Ramos (cell line): Measurements from ENCODE around the gene PRPF39.

Experiments used
- in situ Hi-C: fragments of 300-500 bp; cut with MboI; formaldehyde crosslinking; loops from one replicate; pipeline ENCODE4 v1.14.3; 2022; ENCODE audit warnings: low sequenced_read_pairs; ENCODE audit not compliant: unreplicated experiment

PRPF39 gene, protein sequence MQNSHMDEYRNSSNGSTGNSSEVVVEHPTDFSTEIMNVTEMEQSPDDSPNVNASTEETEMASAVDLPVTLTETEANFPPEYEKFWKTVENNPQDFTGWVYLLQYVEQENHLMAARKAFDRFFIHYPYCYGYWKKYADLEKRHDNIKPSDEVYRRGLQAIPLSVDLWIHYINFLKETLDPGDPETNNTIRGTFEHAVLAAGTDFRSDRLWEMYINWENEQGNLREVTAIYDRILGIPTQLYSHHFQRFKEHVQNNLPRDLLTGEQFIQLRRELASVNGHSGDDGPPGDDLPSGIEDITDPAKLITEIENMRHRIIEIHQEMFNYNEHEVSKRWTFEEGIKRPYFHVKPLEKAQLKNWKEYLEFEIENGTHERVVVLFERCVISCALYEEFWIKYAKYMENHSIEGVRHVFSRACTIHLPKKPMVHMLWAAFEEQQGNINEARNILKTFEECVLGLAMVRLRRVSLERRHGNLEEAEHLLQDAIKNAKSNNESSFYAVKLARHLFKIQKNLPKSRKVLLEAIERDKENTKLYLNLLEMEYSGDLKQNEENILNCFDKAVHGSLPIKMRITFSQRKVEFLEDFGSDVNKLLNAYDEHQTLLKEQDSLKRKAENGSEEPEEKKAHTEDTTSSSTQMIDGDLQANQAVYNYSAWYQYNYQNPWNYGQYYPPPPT

DNA sequence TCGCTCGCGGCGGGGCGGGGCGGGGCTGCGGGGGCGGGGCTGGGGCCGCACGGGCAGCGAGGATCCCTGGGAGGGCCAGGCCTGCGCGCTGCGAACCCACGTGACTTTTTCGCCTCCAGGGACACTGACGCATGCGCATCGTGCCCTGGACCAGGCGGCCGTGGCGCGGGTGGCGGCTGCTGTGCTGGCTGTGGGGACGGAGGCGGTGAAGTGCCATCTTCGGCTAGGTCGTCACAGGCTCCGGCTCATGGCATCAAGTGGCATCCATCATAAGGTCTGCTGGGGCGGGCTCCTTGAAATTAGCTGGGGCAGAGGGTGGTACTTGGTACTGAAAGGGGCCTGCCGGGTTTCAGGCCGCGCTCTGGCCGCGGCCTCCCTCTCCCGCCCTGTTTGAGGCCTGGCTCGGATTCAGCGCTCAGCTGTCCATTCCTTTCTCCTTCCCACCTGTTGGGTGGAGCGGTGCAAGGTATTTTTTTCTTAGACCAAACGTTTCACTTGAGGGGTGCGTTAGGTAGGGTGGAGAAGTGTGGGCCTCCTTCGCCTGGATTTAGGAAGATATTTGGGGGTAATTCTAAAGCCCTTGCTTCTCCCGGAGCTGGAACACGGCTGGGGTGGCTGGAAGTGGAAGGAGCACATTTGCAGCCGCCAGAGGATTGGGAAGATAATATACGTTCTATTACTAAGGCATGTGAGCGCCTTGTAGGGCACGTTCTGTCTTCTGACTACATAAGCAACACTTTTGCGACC, at the start of gene PRPF39:
TSS of gene PRPF39 (plus strand) at position 141 of the 747 bp plus-strand sequence. CDS start 11,124 bp downstream, outside the sequence.
- in situ Hi-C loops = no loop called here

DNA sequence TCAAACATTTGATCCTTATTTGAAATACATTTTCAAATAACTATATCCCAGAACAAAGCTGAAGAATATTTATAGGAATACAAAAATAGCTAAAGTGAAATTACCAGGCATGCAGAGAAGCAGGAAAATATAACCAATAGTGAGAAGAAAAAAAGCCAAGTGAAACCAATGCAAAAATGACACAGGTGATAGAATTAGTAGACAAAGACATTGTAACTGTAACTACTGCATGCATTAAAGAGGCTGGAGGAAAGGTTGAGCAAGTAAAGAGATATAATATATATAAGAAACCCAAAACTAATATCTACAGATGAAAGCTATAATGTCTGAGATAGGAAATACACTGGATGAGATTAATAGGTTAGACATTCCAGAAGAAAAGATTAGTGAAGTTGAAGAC, 49.2 kb upstream of the PRPF39 start:
- in situ Hi-C loops = no loop called here

DNA sequence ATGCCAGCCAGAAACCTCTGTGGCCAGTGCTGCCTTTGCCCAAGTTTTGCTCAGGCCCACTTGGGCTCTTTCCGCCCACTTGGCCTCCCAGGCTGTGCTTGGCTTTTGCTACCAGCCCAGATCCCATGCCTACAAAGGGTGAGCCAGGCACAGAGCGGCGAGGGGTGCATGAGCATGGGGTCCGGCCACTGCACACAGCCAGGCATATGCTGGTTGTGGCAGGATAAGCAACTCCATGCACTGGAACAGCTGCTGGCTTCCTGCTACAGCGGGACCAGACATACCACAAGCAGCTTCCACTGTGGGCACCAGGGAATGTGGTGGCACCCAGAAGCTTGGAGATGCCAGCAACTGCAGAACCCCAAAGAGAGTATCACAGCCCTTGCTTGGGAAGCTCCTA, 45.7 kb upstream of the PRPF39 start:
- in situ Hi-C loops = no loop called here

DNA sequence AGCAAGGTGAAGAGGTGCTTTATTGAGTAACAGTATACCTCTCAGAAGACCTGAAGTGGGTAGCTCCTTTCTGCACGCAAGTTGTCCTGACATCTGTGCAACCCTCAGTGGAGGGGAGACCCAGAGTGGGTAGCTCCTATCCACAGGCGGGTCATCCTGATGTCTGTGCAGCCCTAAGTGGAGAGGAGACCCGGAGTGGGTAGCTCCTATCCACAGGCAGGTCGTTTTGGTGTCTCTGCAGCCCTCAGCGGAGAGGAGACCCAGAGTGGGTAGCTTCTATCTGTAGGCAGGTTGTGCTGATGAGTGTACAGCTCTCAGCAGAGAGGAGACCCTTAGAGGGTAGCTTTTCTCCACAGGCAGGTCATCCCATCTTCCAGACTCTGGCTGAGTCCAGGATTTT, 45.1 kb upstream of the PRPF39 start:
- in situ Hi-C loops = no loop called here

DNA sequence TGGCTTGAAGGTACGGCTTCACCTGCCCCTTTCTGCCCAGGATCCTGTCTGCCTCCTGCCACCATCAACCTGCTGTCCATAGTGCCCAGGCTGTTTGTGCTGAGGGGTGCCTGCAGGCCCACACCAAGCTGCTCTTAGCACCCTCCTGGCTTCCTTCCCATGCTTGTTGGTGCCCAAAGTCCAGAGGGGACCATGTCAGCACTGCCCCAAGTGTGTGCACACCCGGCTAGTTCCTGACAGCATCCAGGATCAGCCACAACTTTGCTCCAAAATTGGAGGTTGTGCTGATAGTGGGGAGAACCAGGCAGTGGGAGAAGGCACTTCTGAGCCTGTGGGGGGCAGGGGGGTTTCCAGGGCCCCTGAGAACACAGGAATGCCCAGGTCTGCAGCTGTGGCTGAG, 44.5 kb upstream of the PRPF39 start:
- in situ Hi-C loops = no loop called here

DNA sequence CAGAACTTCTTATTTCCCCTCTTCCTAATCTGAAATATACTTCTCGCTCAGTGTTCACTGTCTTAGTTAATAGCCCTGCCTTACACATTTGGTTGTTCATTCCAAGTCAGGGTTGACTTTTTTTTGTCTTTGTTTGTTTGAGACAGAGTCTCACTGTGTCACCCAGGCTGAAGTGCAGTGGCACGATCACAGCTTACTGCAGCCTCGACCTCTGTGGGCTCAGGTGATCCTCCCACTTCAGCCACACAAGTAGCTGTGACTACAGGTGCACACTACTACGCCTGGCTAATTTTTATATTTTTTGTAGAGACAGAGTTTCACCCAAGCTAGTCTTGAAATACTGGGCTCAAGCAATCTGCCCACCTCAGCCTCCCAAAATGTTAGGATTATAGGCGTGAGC, 42.3 kb upstream of the PRPF39 start:
- in situ Hi-C loops = no loop called here

DNA sequence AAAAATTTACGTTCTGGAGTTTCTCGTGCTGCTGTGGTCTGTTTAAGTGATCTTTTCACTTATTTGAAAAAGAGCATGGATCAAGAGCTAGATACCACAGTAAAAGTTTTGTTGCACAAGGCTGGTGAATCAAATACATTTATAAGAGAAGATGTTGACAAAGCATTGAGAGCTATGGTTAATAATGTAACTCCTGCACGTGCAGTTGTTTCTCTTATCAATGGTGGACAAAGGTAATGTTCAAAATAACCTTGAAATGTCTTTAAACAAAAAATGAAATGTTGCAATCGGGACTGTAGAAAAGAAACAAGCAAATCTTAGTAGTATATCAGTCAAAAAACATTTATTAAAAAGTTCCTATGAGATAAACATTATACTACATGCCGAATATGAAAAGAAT, 39.3 kb upstream of the PRPF39 start:
- in situ Hi-C loops = no loop called here

DNA sequence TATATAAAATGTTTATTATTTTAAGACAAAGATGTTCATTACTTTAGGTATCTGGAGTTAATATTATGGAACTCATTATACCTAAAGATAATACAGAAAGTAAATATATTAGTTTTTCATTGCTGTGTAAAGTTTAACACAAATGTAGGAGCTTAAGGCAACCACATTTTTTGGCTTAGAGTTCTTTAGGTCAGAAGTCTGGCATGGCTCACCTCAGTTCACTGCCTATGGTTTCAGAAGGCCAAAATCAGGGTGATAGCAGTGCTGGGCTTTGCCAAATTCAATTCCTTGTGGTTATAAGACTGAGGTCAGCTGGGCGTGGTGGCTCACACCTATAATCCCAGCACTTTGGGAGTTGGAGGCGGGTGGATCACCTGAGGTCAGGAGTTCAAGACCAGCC, 35.5 kb upstream of the PRPF39 start:
- in situ Hi-C loops = no loop called here

DNA sequence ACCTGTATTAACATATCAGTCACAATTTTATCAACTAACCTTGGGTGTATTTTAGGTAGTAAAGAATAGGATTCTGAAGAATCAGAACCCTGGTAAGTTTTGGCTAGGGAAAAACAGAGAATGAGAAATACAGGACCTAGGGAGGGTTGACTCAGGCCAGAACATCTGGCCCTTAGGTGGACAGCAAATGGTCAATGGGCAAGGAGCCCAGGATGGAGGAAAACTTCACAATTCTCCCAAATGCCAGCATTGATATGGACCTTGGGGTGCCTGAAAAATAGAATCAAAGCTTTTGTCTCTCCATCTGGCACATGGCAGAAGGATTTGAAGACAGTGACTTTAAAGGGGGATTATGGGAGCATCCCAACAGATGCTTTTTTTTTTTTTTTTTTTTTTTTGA, 32.7 kb upstream of the PRPF39 start:
- in situ Hi-C loops = no loop called here

DNA sequence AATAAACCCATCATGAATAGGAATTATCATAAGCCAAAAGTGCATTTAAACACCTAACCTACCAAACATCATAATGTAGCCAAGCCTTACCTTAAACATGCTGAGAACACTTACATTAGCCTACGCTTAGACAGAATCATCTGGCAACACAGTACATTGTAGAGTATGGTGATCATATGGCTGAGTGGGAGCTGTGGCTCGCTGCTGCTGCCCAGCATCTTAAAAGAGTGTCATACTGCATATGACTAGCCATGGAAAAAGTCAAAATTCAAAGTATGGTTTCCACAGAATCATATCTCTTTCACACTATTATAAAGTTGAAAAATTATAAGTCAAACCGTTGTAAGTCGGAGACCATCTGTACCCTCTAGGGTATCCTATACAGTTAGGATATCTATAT, 32.0 kb upstream of the PRPF39 start:
- in situ Hi-C loops = no loop called here

DNA sequence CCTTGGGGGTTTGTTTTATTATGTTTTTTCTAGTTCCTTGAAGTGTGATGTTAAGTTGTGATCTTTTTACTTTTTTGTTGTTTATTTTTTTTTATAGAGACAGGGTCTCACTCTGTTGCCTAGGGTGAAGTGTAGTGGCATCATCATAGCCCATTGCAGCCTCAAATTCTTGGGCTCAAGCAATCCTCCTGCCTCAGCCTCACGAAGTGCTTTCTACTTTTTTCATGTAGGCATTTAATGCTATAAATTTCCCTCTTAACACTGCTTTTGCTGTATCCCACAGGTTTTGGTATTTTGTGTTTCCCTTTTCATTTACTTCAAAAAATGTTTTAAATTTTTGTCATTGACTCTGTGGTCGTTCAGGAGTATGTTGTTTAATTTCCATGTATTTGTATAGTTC, 26.6 kb upstream of the PRPF39 start:
- in situ Hi-C loops = no loop called here

DNA sequence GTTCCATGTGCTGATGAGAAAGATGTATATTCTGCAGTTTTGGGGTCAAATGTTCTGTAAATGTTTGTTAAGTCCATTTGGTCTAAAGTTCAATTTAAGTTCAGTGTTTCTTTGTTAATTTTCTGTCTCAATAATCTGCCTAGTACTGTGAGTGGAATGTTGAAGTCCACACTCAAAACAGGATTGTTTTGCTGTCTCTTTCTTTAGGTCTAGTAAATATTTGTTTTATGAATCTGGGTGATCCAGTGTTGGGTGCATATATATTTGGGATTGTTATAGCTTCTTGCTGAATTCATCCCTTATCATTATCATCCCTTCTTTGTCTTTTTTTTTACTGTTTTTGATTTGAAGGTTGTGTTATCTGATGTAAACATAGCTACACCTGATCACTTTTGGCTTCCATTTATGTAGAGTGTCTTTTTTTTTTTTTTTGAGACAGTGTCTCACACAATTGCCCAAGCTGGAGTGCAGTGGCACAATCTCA, 26.0 kb upstream of the PRPF39 start:
- in situ Hi-C loops = no loop called here

DNA sequence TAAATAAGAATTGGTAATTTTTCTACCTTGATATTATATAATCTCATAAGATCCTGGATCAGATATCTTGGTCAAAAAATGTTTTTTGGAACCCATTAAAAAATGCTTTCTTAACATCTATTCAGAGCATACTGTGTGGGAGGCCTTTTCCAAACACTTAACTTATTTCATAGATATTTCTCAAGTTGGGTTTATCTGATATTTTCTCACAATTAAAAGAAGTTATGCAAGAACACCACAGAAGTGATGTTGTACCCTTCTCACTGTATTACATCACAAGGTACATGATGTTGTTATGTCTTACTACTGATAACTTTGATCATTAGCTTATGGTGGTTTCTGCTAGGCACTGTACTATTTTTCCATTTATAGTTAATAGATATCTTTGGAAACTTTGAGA, 23.4 kb upstream of the PRPF39 start:
- in situ Hi-C loops = no loop called here

DNA sequence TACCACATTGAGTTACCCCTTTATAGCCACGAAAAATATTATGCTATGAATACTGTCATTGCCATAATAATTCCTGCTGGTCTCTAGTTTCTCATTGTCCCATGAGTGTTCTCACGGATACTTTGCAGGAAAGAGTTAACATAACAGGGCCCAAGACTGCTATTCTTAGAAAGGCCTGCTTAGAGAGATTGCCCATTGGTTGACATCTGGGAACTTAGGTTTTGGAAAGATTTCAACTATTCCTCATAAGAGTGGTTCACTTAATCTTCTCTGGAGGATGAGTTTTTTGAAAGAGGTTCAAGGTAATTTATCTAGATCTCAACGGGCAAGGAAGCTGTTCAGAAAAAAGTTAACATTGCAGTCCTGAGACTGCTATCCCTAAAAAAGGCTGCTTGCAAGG, 18.4 kb upstream of the PRPF39 start:
- in situ Hi-C loops = no loop called here

DNA sequence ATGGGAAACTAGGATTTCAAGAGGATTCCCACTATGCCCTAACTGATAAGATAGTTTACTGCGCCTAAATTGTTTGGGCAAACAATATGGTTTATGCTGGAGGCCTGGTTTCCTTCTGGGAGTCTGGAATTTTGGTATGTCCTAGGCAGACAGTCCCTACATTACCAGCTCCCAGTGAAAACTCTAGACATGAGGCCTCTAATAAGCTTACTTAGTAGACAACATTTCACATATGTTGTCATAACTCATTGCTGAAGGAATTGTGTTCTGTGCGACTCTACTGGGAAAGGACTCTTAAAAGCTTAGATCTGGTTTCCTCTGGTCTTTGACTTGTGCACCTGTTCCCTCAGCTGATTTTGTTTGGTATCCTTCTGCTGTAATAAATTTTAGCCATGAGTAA, 18.0 kb upstream of the PRPF39 start:
- in situ Hi-C loops = no loop called here

DNA sequence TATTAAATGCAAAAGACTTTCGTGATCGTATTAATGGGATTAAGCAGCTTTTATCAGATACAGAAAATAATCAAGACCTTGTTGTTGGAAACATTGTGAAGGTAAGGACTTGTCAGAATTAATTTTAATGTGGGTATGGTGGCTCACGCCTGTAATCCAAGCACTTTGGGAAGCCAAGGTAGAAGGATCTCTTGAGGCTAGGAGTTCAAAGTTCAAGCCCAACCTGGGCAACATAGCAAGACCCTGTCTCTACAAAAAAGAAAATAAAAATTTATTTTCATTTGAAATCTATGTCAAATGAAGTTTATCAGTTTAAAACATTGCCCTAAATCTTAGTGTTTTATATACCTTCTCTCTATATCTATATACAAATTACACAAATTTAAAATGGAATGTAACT, 17.2 kb upstream of the PRPF39 start:
- in situ Hi-C loops = no loop called here

DNA sequence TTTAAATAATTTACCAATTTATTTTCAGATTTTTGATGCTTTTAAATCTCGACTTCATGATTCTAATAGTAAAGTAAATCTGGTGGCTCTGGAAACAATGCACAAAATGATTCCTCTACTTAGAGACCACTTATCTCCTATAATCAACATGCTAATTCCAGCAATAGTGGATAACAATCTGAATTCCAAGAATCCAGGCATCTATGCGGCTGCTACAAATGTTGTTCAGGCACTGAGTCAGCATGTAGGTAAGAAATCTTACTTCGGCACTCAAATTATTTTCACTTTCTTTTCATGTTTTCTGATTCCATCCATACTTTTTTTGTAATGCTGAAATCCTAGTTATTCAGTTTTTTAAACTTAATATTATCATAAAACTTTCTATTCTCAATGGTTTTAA, 15.5 kb upstream of the PRPF39 start:
- in situ Hi-C loops = no loop called here

DNA sequence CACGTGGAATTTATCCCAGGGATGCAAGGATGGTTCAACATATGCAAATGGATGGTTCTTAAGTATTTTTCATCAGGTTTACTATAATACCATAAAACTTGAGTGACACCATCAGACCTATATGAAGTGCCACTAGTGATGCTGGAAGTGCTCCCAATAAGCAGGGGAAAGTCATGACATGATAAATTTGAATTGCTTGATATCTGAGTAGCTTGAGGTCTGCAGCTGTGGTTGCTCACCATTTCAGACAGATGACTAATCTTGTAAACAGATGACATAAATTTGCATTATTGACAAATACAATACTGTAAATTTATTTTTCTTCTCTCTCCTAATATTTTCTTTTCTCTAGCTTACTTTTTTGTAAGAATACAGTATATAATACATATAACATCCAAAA, 13.7 kb upstream of the PRPF39 start:
- in situ Hi-C loops = no loop called here

DNA sequence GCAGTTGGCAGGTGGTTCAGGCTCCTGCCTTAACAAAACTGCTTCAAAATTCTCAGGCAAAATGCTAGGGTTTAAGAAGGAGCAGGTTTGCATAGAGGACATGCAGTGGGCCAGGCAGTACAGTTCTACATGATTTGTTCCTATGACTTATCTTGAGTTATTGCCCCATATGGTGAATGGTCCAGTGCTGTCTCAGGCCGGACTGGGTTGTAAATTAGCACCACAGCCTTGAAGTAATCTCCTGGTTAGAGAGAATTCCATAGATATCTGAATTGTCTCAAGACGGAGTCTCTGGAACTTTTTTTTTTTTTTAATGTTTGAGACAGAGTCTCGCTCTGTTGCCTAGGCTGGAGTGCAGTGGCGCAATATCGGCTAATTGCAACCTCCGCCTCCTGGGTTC, 11.8 kb upstream of the PRPF39 start:
- in situ Hi-C loops = no loop called here

DNA sequence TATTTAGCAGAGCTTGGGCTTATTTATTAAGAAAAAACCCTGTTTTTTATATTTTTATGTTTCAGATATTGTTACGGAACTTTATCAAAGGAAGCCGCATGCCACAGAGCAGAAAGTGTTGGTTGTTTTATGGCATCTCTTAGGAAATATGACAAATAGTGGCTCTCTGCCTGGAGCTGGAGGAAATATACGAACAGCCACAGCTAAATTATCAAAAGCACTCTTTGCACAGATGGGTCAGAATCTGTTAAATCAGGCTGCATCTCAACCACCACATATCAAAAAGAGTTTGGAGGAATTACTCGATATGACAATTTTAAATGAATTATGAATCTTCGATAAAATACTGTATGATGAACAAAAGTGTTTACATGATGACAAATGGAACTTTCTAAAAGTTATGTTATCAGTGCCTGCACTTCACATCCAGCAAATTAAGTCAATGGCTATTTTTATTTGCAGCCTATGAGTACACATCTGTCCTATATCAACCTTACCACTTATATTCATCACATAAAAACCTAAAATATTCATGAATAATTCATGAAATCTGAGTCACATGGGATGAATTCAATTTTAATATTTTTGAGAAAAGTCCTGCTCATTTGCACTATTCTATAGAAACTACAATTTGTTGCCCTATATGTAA, 10.6 kb upstream of the PRPF39 start:
- in situ Hi-C loops = no loop called here

DNA sequence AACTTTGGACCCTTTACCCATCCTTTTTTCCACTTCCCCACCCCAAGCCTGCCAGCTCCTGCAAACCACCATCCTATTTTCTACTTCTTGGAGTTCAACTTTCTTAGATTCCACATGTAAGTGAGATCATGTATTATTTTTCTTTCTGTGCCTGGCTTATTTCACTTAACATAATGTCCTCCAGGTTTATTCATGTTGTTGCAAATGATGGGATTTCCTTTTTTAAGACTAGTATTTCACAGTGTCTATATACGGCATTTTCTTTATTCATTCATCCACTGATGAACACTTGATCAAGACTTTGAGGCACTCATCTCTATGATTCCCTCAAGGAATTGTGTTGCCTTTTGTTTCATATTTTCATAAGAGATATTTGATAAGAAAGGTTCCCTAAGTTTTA, 5.6 kb upstream of the PRPF39 start:
- in situ Hi-C loops = no loop called here
